A673 (cell line): ENCODE results near the gene RHEB. TPM values are rescaled to one million over a fixed set of nuclear protein-coding genes. Genes with fewer than 3 reads are reported as not detected.

Experiments
- BruUV-seq: library from RNA; stranded (reverse); fragments of 400-500 nt; replicated peaks from 2 replicates; lab custom pipeline; 2021; lab: Mats Ljungman, UMichigan
- CTCF ChIA-PET: fragments of 300-600 bp; sonication (Branson Sonifier 250); formaldehyde crosslinking; loops from one replicate; lab custom pipeline; 2022; ENCODE audit warnings: antibody characterized with exemption; lab: Charles Lee
- POLR2A ChIA-PET: fragments of 300-600 bp; sonication (Branson Sonifier 250); formaldehyde crosslinking; loops from one replicate; lab custom pipeline; 2022; ENCODE audit warnings: antibody characterized with exemption; ENCODE audit not compliant: low non-redundant PET; lab: Charles Lee
- DNase-seq: peaks from one replicate; pipeline ENCODE4 v3.0.0-alpha.2; 2015; ENCODE audit warnings: low spot score
- H3K27ac ChIP-seq: fragments of 200-600 bp; sonication (generic); 2 replicates; pipeline ENCODE4 v1.5.1; 2016; ENCODE audit warnings: mixed run types, low read depth, mild to moderate bottlenecking, mixed read lengths, antibody characterized with exemption, low read length; ENCODE audit not compliant: poor library complexity, severe bottlenecking
- H3K27me3 ChIP-seq: fragments of 200-600 bp; sonication (generic); replicated peaks from 2 replicates; pipeline ENCODE4 v1.6.1; 2017; ENCODE audit warnings: mixed run types, low read depth, mild to moderate bottlenecking, mixed read lengths, antibody characterized with exemption, low read length; ENCODE audit not compliant: insufficient read depth, poor library complexity
- H3K36me3 ChIP-seq: fragments of 200-600 bp; sonication (generic); 2 replicates; pipeline ENCODE4 v1.6.1; 2016; ENCODE audit warnings: mixed run types, mild to moderate bottlenecking, mixed read lengths, antibody characterized with exemption, low read length; ENCODE audit not compliant: insufficient read depth, poor library complexity, severe bottlenecking
- H3K4me1 ChIP-seq: fragments of 200-600 bp; sonication (generic); 2 replicates; pipeline ENCODE4 v1.6.1; 2017; ENCODE audit warnings: mixed run types, mild to moderate bottlenecking, mixed read lengths, antibody characterized with exemption, low read length; ENCODE audit not compliant: insufficient read depth, poor library complexity, severe bottlenecking
- H3K4me3 ChIP-seq: fragments of 200-600 bp; sonication (generic); 2 replicates; pipeline ENCODE4 v1.5.1; 2016; ENCODE audit warnings: low read depth, mixed run types, mild to moderate bottlenecking, mixed read lengths, low read length; ENCODE audit not compliant: poor library complexity, severe bottlenecking
- H3K9me3 ChIP-seq: fragments of 200-600 bp; sonication (generic); 2 replicates; pipeline ENCODE4 v1.6.1; 2016; ENCODE audit warnings: mixed run types, low read depth, mild to moderate bottlenecking, mixed read lengths, antibody characterized with exemption, low read length; ENCODE audit not compliant: poor library complexity, severe bottlenecking
- CTCF ChIP-seq: fragments of 300-800, 200-600 bp; sonication (generic); conservative IDR thresholded peaks from 2 replicates; pipeline ENCODE4 v1.5.1; 2017; ENCODE audit warnings: low read depth, mild to moderate bottlenecking, antibody characterized with exemption, low read length, moderate library complexity, mixed read lengths
- EZH2 ChIP-seq: fragments of 200-600 bp; sonication (generic); IDR thresholded peaks from 2 replicates; pipeline ENCODE4 v1.6.1; 2017; ENCODE audit warnings: borderline replicate concordance, low read depth, mild to moderate bottlenecking, mixed read lengths, antibody characterized with exemption, low read length; ENCODE audit not compliant: poor library complexity, severe bottlenecking
- intact Hi-C: fragments of 100-400 bp; cut with micrococcal nuclease; formaldehyde crosslinking; loops from one replicate; pipeline ENCODE4 v1.10.0; 2022; ENCODE audit not compliant: unreplicated experiment
- total RNA-seq: library from RNA; stranded (reverse); gene quantifications from 2 replicates; pipeline ENCODE4 v1.2.3, GENCODE V29; 2021

Gene RHEB
- total RNA-seq, 1 experiment from 2014 or later, result 136 TPM

GRCh38 chr7:151551820-151552219 is 32.1 kb upstream of the RHEB start:
- DNase-seq, result no peak
- H3K36me3 ChIP-seq, result no peaks in the 10 kb centered on the region
- CTCF ChIA-PET, result interaction anchor here (0.5 to 0.7 kb wide), 2 partner anchors 152 to 557 kb away, joined by 4 to 6 read pairs; no protein-coding TSS in a partner anchor

DNA sequence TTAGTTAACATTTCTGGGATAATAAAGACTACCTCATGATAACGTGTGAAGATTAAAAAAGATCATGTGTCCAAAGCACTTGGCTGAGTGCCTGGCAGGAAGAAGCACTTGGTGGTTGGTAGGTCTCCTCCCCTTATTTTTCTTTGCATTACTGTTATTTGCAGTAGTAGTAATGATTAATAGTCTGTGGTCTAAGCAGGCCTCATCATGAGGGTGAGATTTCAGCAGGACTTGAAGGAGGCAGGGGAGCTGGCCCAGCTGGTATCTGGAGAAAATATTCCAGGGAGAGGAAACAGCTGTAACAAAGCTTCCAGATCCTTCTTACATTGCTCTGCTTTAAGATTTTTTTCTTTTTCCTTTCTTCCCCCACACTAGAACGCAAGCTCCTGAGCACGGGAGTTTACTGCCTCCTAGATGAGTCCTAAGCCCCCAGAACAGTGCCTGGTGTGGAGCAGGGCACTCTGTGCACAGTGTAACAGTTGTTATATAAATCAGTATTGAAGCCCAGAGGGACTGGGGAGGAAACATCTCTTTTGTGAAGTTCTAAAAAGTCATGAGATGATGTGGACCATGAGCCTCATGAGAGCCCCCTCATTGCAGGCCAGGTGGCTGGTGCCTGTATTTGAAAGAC is 31.1 kb upstream of the RHEB start:
- Histone ChIP-seq H3K4me1 (peaks cover 8% of the 10 kb centered on the region), H3K4me3 (no peak overlapping the region), H3K27ac (peak overlapping the region; percentile 38), H3K9me3 (no peaks in the 10 kb centered on the region), H3K36me3 (no peaks in the 10 kb centered on the region), H3K27me3 (no peaks in the 10 kb centered on the region)
- BruUV-seq, result no TSS peak
- TF ChIP-seq EZH2 (no peak), CTCF (no peak)
- ChIA-PET CTCF (no interaction called here), POLR2A (no interaction called here)
- intact Hi-C loops, result no loop called here
- DNase-seq, result peak; percentile 58

More at GRCh38 chr7:151551820-151552219, 32.1 kb upstream of the RHEB start:
- intact Hi-C loops, result no loop called here
- H3K4me3 ChIP-seq, result no peak overlapping the region
- peaks cover 8% of the 10 kb centered on the region for H3K4me1 ChIP-seq
- no peak overlapping the region for H3K27ac ChIP-seq
- BruUV-seq, result no TSS peak
- no peak for TF ChIP-seq EZH2
- TF ChIP-seq CTCF, result no peak
- H3K27me3 ChIP-seq, result no peaks in the 10 kb centered on the region
- POLR2A ChIA-PET, result no interaction called here
- no peaks in the 10 kb centered on the region for H3K9me3 ChIP-seq

GRCh38 chr7:151549644-151550043 is 29.9 kb upstream of the RHEB start:
- intact Hi-C loops, result no loop called here
- TF ChIP-seq EZH2 (no peak), CTCF (no peak)
- no peaks in the 10 kb centered on the region for H3K9me3 ChIP-seq
- BruUV-seq, result no TSS peak
- no peaks in the 10 kb centered on the region for H3K36me3 ChIP-seq
- POLR2A ChIA-PET, result no interaction called here
- H3K27me3 ChIP-seq, result no peaks in the 10 kb centered on the region
- no peak for DNase-seq
- no peak overlapping the region for H3K4me3 ChIP-seq
- CTCF ChIA-PET, result no interaction called here
- H3K4me1 ChIP-seq, result peaks cover 8% of the 10 kb centered on the region
- H3K27ac ChIP-seq, result no peak overlapping the region
